ENCODE measurements around the gene PNMT.

The PNMT gene

DNA sequence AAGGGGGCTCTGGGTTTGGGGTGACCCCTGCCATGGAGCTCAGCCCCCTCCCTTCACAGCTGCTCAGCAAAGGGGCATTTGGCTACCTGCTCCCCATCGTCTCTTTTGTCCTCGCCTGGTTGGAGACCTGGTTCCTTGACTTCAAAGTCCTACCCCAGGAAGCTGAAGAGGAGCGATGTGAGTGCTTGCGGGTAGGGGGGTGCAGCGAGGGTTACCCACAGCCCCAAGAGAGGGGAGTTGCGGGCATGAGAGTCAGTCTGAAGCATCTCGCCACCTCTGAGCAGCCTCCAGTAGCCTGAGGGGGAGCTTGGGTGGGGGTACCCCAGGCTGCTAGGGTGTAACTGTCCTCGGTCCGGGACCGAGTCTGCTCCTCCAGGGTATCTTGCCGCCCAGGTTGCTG lies 9.9 kb upstream of the PNMT start:
- no peak for DNase-seq

DNA sequence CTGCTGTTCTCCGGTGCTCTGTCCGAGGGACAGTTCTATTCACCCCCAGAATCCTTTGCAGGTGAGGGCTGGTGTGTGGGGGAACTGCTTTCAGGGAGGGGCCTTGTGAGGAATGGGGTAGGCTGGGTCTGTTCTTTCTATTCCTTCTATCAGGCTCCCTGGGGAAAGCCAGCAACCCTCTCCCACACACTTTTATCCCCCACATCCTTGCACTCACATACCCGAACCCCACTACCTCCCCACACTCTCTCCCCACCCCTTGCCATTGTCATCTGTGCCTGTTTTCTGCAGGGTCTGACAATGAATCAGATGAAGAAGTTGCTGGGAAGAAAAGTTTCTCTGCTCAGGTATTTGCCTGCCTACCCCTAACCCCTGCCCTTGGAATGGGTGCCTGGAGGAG lies 9.5 kb upstream of the PNMT start:
- DNase-seq: no peak

DNA sequence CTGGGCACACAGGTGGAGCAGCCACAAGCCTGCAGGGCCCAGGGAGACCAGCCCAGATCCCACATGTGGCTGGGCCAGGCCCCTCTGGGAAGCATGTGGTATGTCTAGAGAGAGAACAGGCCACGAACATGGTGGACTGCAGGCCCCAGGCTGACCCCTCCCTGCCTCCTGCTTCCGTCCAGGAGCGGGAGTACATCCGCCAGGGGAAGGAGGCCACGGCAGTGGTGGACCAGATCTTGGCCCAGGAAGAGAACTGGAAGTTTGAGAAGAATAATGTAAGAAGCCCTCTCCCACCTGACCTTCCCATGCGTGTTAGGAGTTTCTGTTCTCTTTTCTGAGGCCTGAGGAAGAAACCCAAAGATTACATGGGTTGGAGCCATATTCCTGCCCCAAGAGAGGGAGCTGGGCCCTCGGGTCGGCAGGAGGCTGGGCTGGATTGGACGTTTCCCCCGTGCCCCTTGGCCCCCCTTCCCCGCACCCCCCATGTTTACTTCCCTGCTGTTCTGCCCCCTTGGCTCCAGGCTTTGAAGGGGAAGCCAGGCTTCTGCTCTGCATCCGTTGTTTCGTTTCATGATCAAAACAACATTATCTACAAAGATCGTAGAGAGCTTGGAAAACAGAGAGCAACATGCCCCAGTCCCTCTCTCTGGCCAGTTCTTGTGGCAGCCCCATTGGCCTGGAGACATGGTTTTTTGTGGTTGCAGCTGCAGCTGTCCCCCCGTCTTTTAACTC lies 8.8 kb upstream of the PNMT start:
- DNase-seq: no peak

DNA sequence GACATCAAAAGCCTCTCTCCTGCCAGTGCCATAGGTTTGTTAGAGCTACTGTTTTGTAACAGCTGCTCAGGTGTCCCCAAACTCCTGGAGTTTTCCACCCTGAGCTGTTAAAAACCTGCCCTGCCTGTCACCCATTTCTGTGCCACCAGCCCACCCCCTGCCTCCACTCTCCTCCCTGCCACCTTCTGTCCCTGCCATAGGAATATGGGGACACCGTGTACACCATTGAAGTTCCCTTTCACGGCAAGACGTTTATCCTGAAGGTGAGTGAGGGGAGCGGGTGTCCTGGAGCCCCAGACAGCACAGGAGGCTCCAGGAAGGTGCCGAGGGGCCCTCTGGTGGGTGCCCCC lies 8.3 kb upstream of the PNMT start:
- no peak for DNase-seq

DNA sequence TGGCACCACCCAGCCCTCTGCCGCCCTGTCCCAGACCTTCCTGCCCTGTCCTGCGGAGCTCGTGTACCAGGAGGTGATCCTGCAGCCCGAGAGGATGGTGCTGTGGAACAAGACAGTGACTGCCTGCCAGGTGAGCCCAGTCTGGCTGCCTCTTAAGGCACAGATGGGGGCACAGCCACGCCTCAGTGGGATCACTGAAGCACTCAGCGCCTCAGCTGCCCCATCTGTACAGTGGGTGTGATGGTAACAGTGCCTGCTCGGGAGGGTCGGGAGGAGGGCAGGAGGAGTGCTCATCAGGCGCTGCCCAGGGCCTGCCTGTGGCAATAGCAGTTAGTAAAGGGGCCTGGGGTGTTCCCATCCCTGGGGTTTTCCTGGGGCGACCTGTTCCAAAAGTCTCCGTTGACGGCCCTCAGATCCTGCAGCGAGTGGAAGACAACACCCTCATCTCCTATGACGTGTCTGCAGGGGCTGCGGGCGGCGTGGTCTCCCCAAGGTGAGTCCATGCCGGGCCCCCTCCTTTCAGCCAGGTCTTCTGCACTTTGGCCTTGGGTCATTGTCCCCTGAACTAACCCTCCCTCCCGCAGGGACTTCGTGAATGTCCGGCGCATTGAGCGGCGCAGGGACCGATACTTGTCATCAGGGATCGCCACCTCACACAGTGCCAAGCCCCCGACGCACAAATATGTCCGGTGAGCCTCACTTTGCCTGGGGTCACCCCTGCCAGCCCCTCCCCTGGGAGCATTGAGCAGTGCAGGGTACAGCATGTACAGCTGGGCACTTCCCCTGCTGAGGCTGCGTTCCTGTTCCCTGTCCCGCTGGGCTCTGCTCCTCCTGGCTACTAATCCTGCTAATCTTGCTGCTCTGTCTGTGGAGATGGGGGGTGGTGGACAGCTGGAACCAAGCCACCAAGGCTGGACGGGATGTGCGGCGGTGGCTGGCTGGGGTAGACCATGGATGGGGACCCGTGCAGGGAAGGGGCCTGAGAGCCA lies 7.6 kb upstream of the PNMT start:
- DNase-seq: no peak

DNA sequence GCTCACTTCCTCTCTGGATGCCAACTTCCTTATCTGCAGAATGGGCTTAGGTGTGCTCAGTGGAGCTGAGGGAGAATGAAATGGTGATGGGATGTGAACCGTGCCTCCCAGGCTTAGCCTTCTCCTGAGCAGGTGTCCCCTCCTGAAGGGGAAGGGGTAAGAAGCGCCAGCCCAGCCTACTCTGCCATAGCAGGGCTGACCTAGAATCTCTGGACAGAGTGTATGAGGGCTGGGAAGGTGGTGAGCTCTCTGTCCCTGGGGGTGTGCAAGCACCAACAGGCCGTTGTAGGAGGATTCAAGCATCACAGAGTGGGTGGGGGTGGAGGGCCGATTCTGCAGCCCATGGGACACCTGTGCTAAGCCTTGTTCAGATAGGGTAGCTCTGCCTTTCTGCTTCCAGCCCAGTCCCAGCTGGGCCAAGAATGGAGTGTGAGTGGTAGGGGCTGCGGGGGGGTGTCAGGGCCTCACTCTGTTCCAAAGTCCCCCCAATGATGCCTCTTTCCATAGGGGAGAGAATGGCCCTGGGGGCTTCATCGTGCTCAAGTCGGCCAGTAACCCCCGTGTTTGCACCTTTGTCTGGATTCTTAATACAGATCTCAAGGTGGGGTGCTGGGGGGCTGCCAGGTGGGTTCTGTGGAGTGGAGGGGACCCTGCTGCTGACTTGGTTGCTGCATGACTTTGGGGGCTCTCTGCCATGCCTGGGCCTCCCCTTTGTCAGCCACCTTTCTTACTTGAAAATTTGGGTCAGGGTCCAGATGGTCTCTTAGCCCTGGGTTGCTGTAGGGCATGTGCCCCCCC lies 6.3 kb upstream of the PNMT start:
- no peak for DNase-seq

GRCh38 chr17:39662551-39663339 lies 5.5 kb upstream of the PNMT start:
- DNase-seq: no peak

DNA sequence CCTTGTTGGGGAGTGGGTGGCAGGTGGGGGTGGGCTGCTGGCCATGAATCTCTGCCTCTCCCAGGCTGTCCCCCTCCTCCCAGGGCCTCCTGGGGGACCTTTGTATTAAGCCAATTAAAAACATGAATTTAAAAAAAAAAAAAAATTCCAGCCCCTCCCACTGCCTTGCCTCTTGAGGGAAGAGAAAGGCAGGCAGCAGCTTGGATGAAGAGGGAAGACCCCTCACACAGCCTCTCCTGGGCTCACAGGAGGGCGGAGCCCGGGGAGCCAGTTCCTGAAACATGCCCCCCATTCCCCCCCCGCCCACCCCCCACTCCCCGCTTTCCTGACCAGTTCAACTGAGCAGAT lies 4.9 kb upstream of the PNMT start:
- DNase-seq: no peak

- no peak for DNase-seq
Observed at GRCh38 chr17:39663688-39664580, 4.3 kb upstream of the PNMT start.

- DNase-seq: no peak
Observed at GRCh38 chr17:39664581-39665561, 3.4 kb upstream of the PNMT start, which contains the start of gene TCAP. Gene TCAP, plus strand, starts transcription at chr17:39665349. Its CDS starts 11 bp downstream, at chr17:39665360.

DNA sequence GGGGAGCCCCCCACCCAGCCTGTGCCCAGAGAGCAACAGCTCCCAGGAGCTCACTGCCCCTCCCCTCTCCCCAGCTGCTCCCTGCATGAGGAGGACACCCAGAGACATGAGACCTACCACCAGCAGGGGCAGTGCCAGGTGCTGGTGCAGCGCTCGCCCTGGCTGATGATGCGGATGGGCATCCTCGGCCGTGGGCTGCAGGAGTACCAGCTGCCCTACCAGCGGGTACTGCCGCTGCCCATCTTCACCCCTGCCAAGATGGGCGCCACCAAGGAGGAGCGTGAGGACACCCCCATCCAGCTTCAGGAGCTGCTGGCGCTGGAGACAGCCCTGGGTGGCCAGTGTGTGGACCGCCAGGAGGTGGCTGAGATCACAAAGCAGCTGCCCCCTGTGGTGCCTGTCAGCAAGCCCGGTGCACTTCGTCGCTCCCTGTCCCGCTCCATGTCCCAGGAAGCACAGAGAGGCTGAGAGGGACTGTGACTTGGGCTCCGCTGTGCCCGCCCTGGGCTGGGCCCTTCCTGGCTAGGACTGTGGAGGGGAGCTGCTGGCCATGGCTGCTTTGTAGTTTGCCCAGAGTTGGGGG lies 2.5 kb upstream of the PNMT start:
- DNase-seq: no peak

DNA sequence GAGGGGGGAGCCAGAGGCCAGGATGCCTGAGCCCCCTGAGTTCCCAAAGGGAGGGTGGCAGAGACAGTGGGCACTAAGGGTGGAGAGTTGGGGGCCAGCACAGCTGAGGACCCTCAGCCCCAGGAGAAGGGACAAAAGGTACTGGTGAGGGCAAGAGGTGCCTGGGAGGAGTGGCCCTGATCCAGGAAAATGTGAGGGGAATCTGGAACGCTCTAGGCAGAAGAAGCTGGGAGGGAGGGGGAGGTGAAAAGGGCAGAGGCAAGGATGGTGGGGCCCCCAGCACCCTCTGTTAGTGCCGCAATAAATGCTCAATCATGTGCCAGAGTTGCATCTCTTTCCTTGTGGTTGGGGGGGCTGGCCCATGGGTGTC lies 2.0 kb upstream of the PNMT start:
- DNase-seq: no peak

- DNase-seq: no peak
Observed at GRCh38 chr17:39666601-39667261, 1.5 kb upstream of the PNMT start.

DNA sequence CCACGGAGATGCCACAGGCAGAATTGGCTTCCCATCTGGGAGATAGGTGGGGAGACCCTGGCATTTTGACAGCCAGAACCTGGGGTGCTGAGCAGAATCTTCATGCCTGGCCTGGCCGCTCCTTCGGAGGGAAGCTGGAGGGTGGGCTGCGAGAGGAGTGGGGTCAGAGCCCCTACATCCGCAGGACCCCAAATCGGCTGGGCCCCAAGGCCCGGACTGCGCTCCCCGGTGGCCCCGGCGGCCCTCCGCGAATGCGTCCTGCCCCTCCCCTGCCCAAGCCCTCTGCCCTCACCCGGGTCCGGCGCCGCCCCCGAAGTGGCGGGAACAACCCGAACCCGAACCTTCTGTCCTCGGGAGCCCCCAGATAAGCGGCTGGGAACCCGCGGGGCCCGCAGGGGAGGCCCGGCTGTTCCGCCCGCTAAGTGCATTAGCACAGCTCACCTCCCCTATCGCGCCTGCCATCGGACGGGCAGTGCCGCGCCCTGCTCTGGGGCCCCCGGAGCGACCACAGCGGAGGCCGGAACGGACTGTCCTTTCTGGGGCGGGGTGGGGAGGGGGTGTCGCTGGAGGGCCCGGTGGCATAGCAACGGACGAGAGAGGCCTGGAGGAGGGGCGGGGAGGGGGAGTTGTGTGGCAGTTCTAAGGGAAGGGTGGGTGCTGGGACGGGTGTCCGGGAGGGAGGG lies 850 bp upstream of the PNMT start:
- no peak for DNase-seq

DNA sequence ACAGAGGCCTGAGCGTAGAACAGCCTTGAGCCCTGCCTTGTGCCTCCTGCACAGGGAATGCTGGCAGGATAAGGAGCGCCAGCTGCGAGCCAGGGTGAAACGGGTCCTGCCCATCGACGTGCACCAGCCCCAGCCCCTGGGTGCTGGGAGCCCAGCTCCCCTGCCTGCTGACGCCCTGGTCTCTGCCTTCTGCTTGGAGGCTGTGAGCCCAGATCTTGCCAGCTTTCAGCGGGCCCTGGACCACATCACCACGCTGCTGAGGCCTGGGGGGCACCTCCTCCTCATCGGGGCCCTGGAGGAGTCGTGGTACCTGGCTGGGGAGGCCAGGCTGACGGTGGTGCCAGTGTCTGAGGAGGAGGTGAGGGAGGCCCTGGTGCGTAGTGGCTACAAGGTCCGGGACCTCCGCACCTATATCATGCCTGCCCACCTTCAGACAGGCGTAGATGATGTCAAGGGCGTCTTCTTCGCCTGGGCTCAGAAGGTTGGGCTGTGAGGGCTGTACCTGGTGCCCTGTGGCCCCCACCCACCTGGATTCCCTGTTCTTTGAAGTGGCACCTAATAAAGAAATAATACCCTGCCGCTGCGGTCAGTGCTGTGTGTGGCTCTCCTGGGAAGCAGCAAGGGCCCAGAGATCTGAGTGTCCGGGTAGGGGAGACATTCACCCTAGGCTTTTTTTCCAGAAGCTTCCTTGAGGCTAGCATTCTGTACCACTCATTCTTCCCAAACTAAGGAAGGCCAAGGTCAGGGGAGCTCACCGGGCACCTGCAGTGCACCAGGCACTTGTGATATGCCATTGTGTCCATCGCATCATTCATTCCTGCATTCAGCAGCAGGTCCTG lies 1.9 kb downstream of the PNMT start:
- DNase-seq: no peak

DNA sequence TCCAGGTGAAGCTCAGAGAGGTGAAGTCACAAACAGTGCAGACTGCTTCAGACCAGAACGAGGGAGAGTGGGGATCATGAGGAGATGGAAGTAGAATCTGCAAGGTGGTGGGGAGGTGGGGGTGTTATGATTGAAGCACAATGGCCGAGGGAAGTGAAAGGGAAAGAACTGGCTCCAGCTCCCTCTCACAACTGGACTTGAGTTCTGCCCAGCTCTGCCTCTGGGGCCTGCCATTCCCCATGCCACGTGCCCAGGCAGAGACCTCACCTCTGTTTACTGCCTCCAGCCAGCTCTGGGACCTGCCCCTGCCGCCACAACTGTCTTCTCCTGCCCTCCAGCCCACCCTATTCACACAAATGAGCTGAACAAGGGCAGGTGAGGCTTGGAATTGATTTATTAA lies 2.5 kb downstream of the PNMT start:
- DNase-seq: no peak

DNA sequence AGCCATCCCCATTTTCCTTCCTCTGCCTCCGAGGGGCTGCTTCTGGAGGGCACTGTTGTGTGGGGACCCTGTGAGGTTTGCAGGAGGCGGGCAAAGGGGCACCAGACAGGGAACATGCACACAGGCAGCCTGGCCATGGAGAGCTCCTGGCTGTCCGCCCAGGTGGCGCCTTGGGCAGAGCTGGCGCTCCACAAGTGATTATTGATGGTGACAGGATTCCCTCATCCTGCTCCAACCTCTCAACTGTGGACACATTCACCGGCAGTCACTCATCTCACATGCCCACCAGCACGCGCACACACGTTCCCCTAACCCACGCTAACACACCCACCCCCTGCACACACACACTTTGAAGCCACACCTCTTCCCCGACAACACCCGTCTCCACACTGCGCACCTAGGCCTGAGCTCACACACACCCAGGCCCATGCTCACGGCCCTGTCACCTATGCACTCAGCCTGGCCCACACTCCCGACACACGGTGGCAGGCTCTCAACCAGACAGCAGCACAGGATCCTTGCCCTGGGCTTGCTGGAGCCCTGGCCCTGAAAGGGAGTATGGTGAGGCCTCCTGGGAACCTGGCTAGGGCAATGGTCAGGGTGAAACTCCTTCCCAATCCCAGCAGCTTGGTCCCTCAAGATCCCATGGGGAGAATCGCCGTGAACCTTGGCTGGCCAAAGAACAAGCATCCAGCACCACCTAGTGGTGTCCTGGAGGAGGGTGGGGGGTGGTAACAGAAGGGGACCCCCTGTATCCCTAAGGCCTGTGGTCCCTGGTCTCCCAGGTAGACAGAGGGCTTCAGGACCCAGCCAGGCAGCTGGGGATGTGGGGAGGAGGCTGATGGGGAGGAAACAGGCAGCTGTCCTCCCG lies 3.6 kb downstream of the PNMT start:
- DNase-seq: no peak
